ENCODE data around the gene HSD17B13.

DNA sequence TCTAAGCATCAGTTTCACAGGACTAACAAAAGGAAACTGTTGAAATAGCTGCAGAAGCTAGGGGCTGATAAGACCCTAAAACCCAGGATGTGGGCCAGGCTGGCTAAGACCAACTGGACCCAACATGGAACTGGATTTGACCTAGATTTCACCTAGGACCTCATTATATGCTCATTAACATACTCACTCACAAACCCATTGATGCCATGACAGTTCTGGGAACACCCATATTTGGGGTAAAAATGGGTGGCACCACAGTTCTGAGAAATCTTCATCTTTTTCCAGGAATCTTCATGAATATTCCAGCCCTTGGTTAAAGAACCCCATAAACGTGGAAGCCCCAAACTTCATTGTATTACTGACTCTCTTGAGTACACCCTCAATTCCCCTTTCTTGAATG, 41.1 kb downstream of the HSD17B13 start:
- TF ChIP-seq EZH2phosphoT487 (IDR thresholded peaks at IDR 0.05; ENCODE audit: borderline replicate concordance, low read length) = no peak
- TF ChIP-seq, protein P1, sequence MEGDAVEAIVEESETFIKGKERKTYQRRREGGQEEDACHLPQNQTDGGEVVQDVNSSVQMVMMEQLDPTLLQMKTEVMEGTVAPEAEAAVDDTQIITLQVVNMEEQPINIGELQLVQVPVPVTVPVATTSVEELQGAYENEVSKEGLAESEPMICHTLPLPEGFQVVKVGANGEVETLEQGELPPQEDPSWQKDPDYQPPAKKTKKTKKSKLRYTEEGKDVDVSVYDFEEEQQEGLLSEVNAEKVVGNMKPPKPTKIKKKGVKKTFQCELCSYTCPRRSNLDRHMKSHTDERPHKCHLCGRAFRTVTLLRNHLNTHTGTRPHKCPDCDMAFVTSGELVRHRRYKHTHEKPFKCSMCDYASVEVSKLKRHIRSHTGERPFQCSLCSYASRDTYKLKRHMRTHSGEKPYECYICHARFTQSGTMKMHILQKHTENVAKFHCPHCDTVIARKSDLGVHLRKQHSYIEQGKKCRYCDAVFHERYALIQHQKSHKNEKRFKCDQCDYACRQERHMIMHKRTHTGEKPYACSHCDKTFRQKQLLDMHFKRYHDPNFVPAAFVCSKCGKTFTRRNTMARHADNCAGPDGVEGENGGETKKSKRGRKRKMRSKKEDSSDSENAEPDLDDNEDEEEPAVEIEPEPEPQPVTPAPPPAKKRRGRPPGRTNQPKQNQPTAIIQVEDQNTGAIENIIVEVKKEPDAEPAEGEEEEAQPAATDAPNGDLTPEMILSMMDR (IDR thresholded peaks at IDR 0.05; ENCODE audit: low read depth, low read length, poor library complexity, severe bottlenecking) = no peak

Data from DOHH2 (cell line).